C4-2B (cell line): Measurements from ENCODE around the gene OSBPL2.

Experiments used
- H3K27ac ChIP-seq: fragments of 450-650 bp; 2 replicates; pipeline ENCODE4 v1.5.1; 2017
- CTCF ChIP-seq: fragments of 450-650 bp; conservative IDR thresholded peaks from 2 replicates; pipeline ENCODE4 v1.5.1; 2017; ENCODE audit warnings: mild to moderate bottlenecking
- ZFX ChIP-seq: fragments of 450-650 bp; IDR thresholded peaks from 2 replicates; pipeline ENCODE4 v1.6.1; 2017

OSBPL2 gene

GRCh38 chr20:62287759-62288534, 49.6 kb downstream of the OSBPL2 start:
- TF ChIP-seq ZFX = no peak
- TF ChIP-seq CTCF = no peak
- H3K27ac ChIP-seq = no peak overlapping the region

DNA sequence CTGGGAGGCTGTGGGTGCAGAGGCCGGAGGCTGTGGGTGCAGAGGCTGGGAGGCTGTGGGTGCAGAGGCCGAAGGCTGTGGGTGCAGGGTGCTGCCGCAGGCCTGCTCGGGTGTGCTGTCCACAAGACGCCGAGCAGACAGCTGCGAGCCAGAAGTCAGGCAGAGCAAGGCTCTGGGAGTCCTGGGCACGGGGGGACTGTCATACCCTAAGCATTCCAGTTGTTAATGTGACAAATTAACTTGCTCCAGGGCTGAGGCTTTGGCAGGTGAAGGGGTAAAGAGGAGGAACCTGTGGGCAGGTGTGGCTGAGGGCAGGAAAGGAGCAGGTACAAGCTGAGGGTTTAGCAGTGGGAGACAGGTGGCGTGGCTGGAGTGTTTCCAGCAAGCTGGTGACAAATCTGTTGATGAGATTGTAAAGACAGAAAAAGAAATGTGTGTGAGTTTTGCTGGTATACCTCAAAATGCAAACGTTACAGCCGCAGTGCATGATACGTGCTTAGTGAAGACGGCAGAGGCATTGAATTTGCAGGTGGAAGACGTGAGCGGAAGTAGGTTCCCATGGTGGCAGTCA, 50.3 kb downstream of the OSBPL2 start:
- TF ChIP-seq ZFX (no peak), CTCF (no peak)
- H3K27ac ChIP-seq = no peak overlapping the region

- H3K27ac ChIP-seq = no peak overlapping the region
- TF ChIP-seq ZFX = no peak
- no peak for TF ChIP-seq CTCF
These were observed 50.8 kb downstream of the OSBPL2 start for GRCh38 chr20:62289131-62289530.

DNA sequence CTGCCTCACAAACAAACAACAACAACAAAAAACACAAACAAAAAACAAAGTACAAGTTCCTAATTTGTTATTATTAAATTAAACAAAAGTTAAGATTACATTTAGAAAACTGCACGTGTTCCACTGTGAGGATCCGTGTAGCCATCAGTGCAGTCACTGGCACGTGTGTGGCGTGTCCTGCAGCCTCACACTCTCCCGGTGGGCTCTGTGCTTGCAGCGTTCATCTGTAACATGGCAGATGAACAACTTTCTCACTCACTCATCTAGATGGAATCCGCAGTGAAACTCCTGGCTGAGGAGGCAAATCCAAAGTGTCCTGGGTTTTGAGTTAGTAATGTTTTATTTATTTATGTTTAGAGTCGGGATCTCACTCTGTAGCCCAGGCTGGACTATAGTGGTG, 51.6 kb downstream of the OSBPL2 start:
- H3K27ac ChIP-seq = no peak overlapping the region
- TF ChIP-seq CTCF (no peak), ZFX (no peak)

GRCh38 chr20:62291251-62292066, 53.1 kb downstream of the OSBPL2 start:
- H3K27ac ChIP-seq = no peak overlapping the region
- TF ChIP-seq ZFX (no peak), CTCF (no peak)

DNA sequence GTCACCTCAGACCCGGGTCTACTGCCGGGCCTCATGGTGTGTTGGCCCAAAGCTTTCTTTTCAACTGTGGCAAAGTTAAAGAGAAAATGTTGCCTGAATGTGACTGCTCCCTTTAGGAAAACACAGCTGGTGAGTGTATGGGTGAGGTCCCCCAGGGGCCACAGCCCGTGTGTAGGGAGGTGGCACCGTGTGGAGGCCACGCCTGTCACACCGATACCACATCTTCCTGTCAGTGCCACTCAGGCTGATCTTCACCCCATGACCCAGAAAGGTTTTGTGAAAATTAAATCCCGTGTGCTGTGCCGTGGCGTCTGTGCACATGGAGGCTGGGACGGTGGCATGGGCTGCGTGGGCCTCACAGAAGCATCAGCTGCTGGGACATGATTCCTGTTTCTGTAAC, 53.8 kb downstream of the OSBPL2 start:
- TF ChIP-seq CTCF = no peak
- TF ChIP-seq ZFX = no peak
- H3K27ac ChIP-seq = no peak overlapping the region
